H1 (cell line): ENCODE data around the gene NAB1. TPM values are rescaled to one million over a fixed set of nuclear protein-coding genes. Genes with fewer than 3 reads are reported as not detected.

Experiments used
- CTCF ChIA-PET: fragments of 300-600 bp; sonication (Branson Sonifier 250); formaldehyde crosslinking; loops from one replicate; lab custom pipeline; 2021; ENCODE audit not compliant: partially characterized antibody; lab: Charles Lee
- POLR2A ChIA-PET: fragments of 300-600 bp; sonication (Branson Sonifier 250); formaldehyde crosslinking; loops from one replicate; lab custom pipeline; 2021; ENCODE audit warnings: inconsistent platforms; ENCODE audit not compliant: partially characterized antibody; lab: Charles Lee
- DNase-seq, 2 experiments: peaks; one replicate each; pipeline versions ENCODE4 v3.0.0 to v3.0.0-alpha.2; 2010 to 2022; ENCODE audit warnings: low spot score in 2 of 2, low read depth in 1 of 2, mixed read lengths in 1 of 2
- FAIRE-seq: peaks from 2 replicates; lab custom pipeline; 2011; peaks lifted over from hg19 to GRCh38; lab: Jason Lieb, UNC
- H2AFZ ChIP-seq: 2 replicates; pipeline ENCODE4 v1.8.1; 2012; ENCODE audit warnings: low read length, inconsistent platforms
- H2AK5ac ChIP-seq: 2 replicates; pipeline ENCODE4 v1.6.1; 2013; ENCODE audit warnings: low read depth, low read length
- H2BK120ac ChIP-seq: replicated peaks from 2 replicates; pipeline ENCODE3; 2013; ENCODE audit warnings: low read depth, low read length, inconsistent platforms
- H2BK12ac ChIP-seq: 2 replicates; pipeline ENCODE4 v1.6.1; 2013; ENCODE audit warnings: low read depth, low read length
- H2BK15ac ChIP-seq: 2 replicates; pipeline ENCODE4 v1.6.1; 2013; ENCODE audit warnings: low read length
- H2BK20ac ChIP-seq: 2 replicates; pipeline ENCODE4 v1.6.1; 2013; ENCODE audit warnings: low read length
- H2BK5ac ChIP-seq: 2 replicates; pipeline ENCODE4 v1.6.1; 2013; ENCODE audit warnings: low read depth, low read length
- H3K14ac ChIP-seq: 2 replicates; pipeline ENCODE4 v1.6.1; 2013; ENCODE audit warnings: inconsistent platforms; ENCODE audit not compliant: insufficient read length
- H3K18ac ChIP-seq: 2 replicates; pipeline ENCODE4 v1.6.1; 2013; ENCODE audit warnings: low read length; ENCODE audit errors: extremely low read depth
- H3K23ac ChIP-seq: 2 replicates; pipeline ENCODE4 v1.6.1; 2013; ENCODE audit warnings: inconsistent platforms; ENCODE audit not compliant: insufficient read length
- H3K23me2 ChIP-seq: 2 replicates; pipeline ENCODE4 v1.6.1; 2013; ENCODE audit warnings: low read depth, low read length
- H3K27ac ChIP-seq: 2 replicates; pipeline ENCODE4 v1.6.1; 2011; ENCODE audit warnings: low read depth, low read length, inconsistent platforms
- H3K27me3 ChIP-seq, 4 experiments: replicated peaks in 1 of 4; 1 replicate in 1 of 4; 2 replicates in 3 of 4; pipeline versions ENCODE4 v1.6.1 to v1.8.1; 2011 to 2013; ENCODE audit warnings: low read length in 3 of 4, mild to moderate bottlenecking in 3 of 4, inconsistent platforms in 2 of 4, mixed read lengths in 2 of 4, moderate library complexity in 1 of 4; ENCODE audit not compliant: control insufficient read depth in 3 of 4, insufficient read depth in 3 of 4; ENCODE audit errors: extremely low read depth in 1 of 4
- H3K36me3 ChIP-seq, 4 experiments: 2 replicates each; pipeline versions ENCODE4 v1.6.1 to v1.8.1; 2011 to 2013; ENCODE audit warnings: mild to moderate bottlenecking in 4 of 4, low read length in 3 of 4, moderate library complexity in 2 of 4, control low read depth in 1 of 4, inconsistent platforms in 1 of 4; ENCODE audit not compliant: insufficient read depth in 4 of 4, control insufficient read depth in 2 of 4
- H3K4ac ChIP-seq: replicated peaks from 2 replicates; pipeline ENCODE3; 2013; ENCODE audit warnings: low read length, low read depth, mixed read lengths, inconsistent platforms; ENCODE audit not compliant: insufficient read length
- H3K4me1 ChIP-seq, 4 experiments: replicated peaks in 1 of 4; 1 replicate in 1 of 4; 2 replicates in 3 of 4; pipeline versions ENCODE4 v1.6.1 to v1.8.1; 2011 to 2013; ENCODE audit warnings: low read length in 3 of 4, inconsistent platforms in 2 of 4, mixed read lengths in 1 of 4; ENCODE audit not compliant: insufficient read depth in 4 of 4, control insufficient read depth in 3 of 4
- H3K4me2 ChIP-seq, 2 experiments: 2 replicates each; pipeline versions ENCODE4 v1.6.1 to v1.8.1; 2011 to 2013; ENCODE audit warnings: low read depth in 2 of 2, low read length in 2 of 2, control low read depth in 1 of 2, inconsistent platforms in 1 of 2, mild to moderate bottlenecking in 1 of 2; ENCODE audit not compliant: insufficient read depth in 1 of 2
- H3K4me3 ChIP-seq, 4 experiments: fragments of 200-600, 300-600 bp in 1 of 4; sonication (generic), shearing (Covaris generic), sonication (Bioruptor Twin) in 1 of 4; 2 replicates each; pipeline versions ENCODE4 v1.5.1 to v1.8.1; 2011 to 2016; ENCODE audit warnings: low read length in 4 of 4, low read depth in 3 of 4, control low read depth in 2 of 4, inconsistent platforms in 2 of 4, mild to moderate bottlenecking in 2 of 4, mixed read lengths in 1 of 4, moderate library complexity in 1 of 4; ENCODE audit not compliant: insufficient read depth in 2 of 4; ENCODE audit errors: extremely low read depth in 1 of 4
- H3K56ac ChIP-seq: replicated peaks from 2 replicates; pipeline ENCODE3; 2013; ENCODE audit warnings: low read depth, mild to moderate bottlenecking, mixed read lengths, low read length, inconsistent platforms; ENCODE audit not compliant: insufficient read length
- H3K79me1 ChIP-seq: 2 replicates; pipeline ENCODE4 v1.6.1; 2013; ENCODE audit warnings: low read depth, low read length, control low read depth
- H3K79me2 ChIP-seq, 2 experiments: 2 replicates each; pipeline versions ENCODE4 v1.6.1 to v1.8.1; 2012 to 2013; ENCODE audit warnings: low read length in 2 of 2, mild to moderate bottlenecking in 2 of 2, inconsistent platforms in 1 of 2; ENCODE audit not compliant: insufficient read depth in 2 of 2, control insufficient read depth in 1 of 2
- H3K9ac ChIP-seq, 4 experiments: replicated peaks in 1 of 4; 1 replicate in 1 of 4; 2 replicates in 3 of 4; pipeline versions ENCODE4 v1.6.1 to v1.8.1; 2011 to 2013; ENCODE audit warnings: low read depth in 3 of 4, low read length in 3 of 4, control low read depth in 2 of 4, mild to moderate bottlenecking in 2 of 4, moderate library complexity in 2 of 4, inconsistent platforms in 1 of 4; ENCODE audit errors: extremely low read depth in 1 of 4
- H3K9me3 ChIP-seq, 2 experiments: 2 replicates each; pipeline versions ENCODE4 v1.6.1 to v1.8.1; 2012 to 2013; ENCODE audit warnings: mild to moderate bottlenecking in 2 of 2, moderate library complexity in 2 of 2, control low read depth in 1 of 2, inconsistent platforms in 1 of 2, low read depth in 1 of 2, low read length in 1 of 2, mixed read lengths in 1 of 2; ENCODE audit not compliant: insufficient read depth in 2 of 2
- H4K20me1 ChIP-seq, 2 experiments: replicated peaks in 1 of 2; 2 replicates each; pipeline versions ENCODE3 to v1.8.1; 2011 to 2013; ENCODE audit warnings: inconsistent platforms in 2 of 2, low read length in 2 of 2, mild to moderate bottlenecking in 1 of 2; ENCODE audit not compliant: insufficient read depth in 2 of 2, control insufficient read depth in 1 of 2
- H4K5ac ChIP-seq: 2 replicates; pipeline ENCODE4 v1.6.1; 2013; ENCODE audit warnings: low read length, low read depth, mixed read lengths, inconsistent platforms; ENCODE audit not compliant: insufficient read length
- H4K8ac ChIP-seq: 2 replicates; pipeline ENCODE4 v1.8.0; 2013; ENCODE audit warnings: mild to moderate bottlenecking, moderate library complexity, low read length, inconsistent platforms; ENCODE audit not compliant: insufficient read depth; ENCODE audit errors: extremely low read depth
- H4K91ac ChIP-seq: replicated peaks from 2 replicates; pipeline ENCODE3; 2013; ENCODE audit warnings: low read length, mixed read lengths, inconsistent platforms; ENCODE audit not compliant: insufficient read length
- BACH1 ChIP-seq: IDR thresholded peaks from 2 replicates; pipeline ENCODE4 v1.6.1; 2012; ENCODE audit warnings: low read length, improper control_type of control experiment
- BCL11A ChIP-seq, 2 experiments: IDR thresholded peaks; one replicate each; pipeline ENCODE4 v1.6.1; 2011; ENCODE audit warnings: low read depth in 2 of 2, low read length in 2 of 2, mild to moderate bottlenecking in 2 of 2
- BRCA1 ChIP-seq: IDR thresholded peaks from 2 replicates; pipeline ENCODE4 v1.6.1; 2012; ENCODE audit warnings: low read depth, low read length, improper control_type of control experiment
- CBX8 ChIP-seq: fragments of 300-800, 300-1000 bp; sonication (generic); IDR thresholded peaks from 2 replicates; pipeline ENCODE4 v1.7.1; 2016; ENCODE audit warnings: low read depth, low read length, borderline replicate concordance
- CHD2 ChIP-seq: IDR thresholded peaks from 2 replicates; pipeline ENCODE4 v1.6.1; 2012; ENCODE audit warnings: low read length, improper control_type of control experiment
- HDAC2 ChIP-seq, 2 experiments: fragments of 300-600 bp in 1 of 2; sonication (generic) in 1 of 2; IDR thresholded peaks; 2 replicates each; pipeline ENCODE4 v1.6.1; 2011 to 2012; ENCODE audit warnings: low read depth in 2 of 2, low read length in 2 of 2, mild to moderate bottlenecking in 2 of 2, moderate library complexity in 2 of 2, borderline replicate concordance in 1 of 2, inconsistent platforms in 1 of 2
- KDM1A ChIP-seq: fragments of 200-600, 300-600 bp; sonication (generic); IDR thresholded peaks from 2 replicates; pipeline ENCODE4 v1.7.1; 2016; ENCODE audit warnings: mild to moderate bottlenecking, low read length, borderline replicate concordance
- KDM4A ChIP-seq: IDR thresholded peaks from one replicate; pipeline ENCODE4 v1.7.1; 2012; ENCODE audit warnings: low read depth, mild to moderate bottlenecking, moderate library complexity, low read length, inconsistent platforms; ENCODE audit not compliant: severe bottlenecking
- NRF1 ChIP-seq: IDR thresholded peaks from 2 replicates; pipeline ENCODE4 v1.6.1; 2011; ENCODE audit warnings: mild to moderate bottlenecking, low read depth, low read length, improper control_type of control experiment
- PHF8 ChIP-seq: fragments of 200-600 bp; sonication (generic); conservative IDR thresholded peaks from 2 replicates; pipeline ENCODE4 v1.7.1; 2012; ENCODE audit warnings: low read depth, mild to moderate bottlenecking, inconsistent platforms, low read length, moderate library complexity
- SP4 ChIP-seq: IDR thresholded peaks from 2 replicates; pipeline ENCODE4 v1.6.1; 2012; ENCODE audit warnings: low read length, inconsistent platforms
- WGBS, 2 experiments: shearing (Covaris generic) in 1 of 2; methylation state at CpG; one replicate each; pipeline versions ENCODE4 v1.1.6 to v1.1.7; 2013 to 2015; ENCODE audit warnings: low lambda C conversion rate in 2 of 2, mixed read lengths in 2 of 2, inconsistent platforms in 1 of 2, low coverage in 1 of 2, missing lambda C conversion rate in 1 of 2; ENCODE audit not compliant: insufficient replicate concordance in 2 of 2, insufficient coverage in 1 of 2, insufficient read length in 1 of 2; ENCODE audit errors: extremely low coverage in 1 of 2, missing lambda C conversion rate in 1 of 2; 5-methylcytosine and 5-hydroxymethylcytosine counted together
- polyA plus RNA-seq, 7 experiments: library from polyadenylated mRNA; depleted of rRNA in 3 of 7; stranded (reverse) in 5 of 7; unstranded in 2 of 7; fragments of >200 nt in 5 of 7; fragments of 200-250 nt in 2 of 7; gene quantifications; 1 replicate in 5 of 7; 2 replicates in 1 of 7; 4 replicates in 1 of 7; pipeline versions ENCODE4 v1.2.1 to v1.2.3, GENCODE V29; 2011 to 2013; ENCODE audit warnings: missing spikeins in 2 of 7, mixed read lengths in 2 of 7
- total RNA-seq: library from RNA; stranded (reverse); fragmentation: NEBNext Ultra II Directional; extraction: Animal tissue kit (Norgen Biotek cat#: 25700); gene quantifications from 2 replicates; pipeline ENCODE4 v1.2.1, GENCODE V29; 2021

NAB1 gene
- total and polyA plus RNA-seq, 2 of the 8 experiments (the other 6 are each of a cell fraction or from before 2014, with no cell fraction given): 8.5 to 28.6 TPM

DNA sequence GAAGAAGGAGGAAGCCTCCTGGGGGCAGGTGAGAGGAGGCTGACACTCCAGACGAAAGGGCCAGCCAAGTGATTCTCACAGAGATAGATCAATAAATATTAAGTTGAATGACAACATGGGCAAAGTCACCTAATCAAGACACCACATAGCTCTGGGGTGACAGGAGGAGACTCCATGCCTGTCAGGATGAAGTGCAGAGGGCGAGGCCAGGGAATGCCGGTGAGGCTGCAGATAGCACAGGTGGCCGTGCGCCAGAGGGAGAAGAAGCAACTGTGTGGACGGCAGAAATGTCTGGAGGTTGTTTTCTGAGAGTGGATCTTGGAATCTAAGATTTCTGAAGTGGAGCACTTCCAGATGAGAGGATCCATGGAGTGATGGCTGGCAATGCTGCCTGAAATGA is 71.4 kb downstream of the NAB1 start:
- no peak overlapping the region for H3K18ac ChIP-seq
- no peak overlapping the region for H3K9ac ChIP-seq
- no peaks in the 10 kb centered on the region for H3K79me2 ChIP-seq
- FAIRE-seq (no peak), DNase-seq (no peak)
- no peak overlapping the region for H3K4me2 ChIP-seq
- no peak overlapping the region for H3K23ac ChIP-seq
- H3K23me2 ChIP-seq: no peaks in the 10 kb centered on the region; the same call in 1 of the 2 replicates
- no peak overlapping the region for H2AK5ac ChIP-seq
- H4K5ac ChIP-seq: no peak overlapping the region
- H3K4me1 ChIP-seq: no peaks in the 10 kb centered on the region
- H3K56ac ChIP-seq: no peak overlapping the region
- H3K9me3 ChIP-seq: no peaks in the 10 kb centered on the region
- ChIA-PET CTCF (no interaction called here), POLR2A (no interaction called here)
- H3K79me1 ChIP-seq: no peaks in the 10 kb centered on the region
- H3K14ac ChIP-seq: no peak overlapping the region
- H2BK5ac ChIP-seq: no peak overlapping the region
- no peak overlapping the region for H4K91ac ChIP-seq
- H3K27ac ChIP-seq: no peak overlapping the region
- H2BK12ac ChIP-seq: no peak overlapping the region
- 86% methylated on average over 6 of the region's 6 CpGs; no CpG with 5 or more reads in 1 of the 2 experiments for WGBS, 2 experiments
- H2BK15ac ChIP-seq: no peak overlapping the region
- H3K36me3 ChIP-seq: no peaks in the 10 kb centered on the region
- TF ChIP-seq CHD2 (no peak), NRF1 (no peak), BRCA1 (no peak), SP4 (no peak), KDM1A (no peak), KDM4A (no peak), HDAC2 (IDR thresholded peaks at IDR 0.05; ENCODE audit: borderline replicate concordance in 1 of 2, low read depth in 2 of 2, low read length in 2 of 2) (no peak), CBX8 (no peak), BACH1 (no peak), BCL11A (IDR thresholded peaks at IDR 0.05; ENCODE audit: low read depth in 2 of 2, low read length in 2 of 2) (no peak), PHF8 (no peak)
- TF ChIP-seq, all 59 proteins: peak for 0
- no peak overlapping the region for H4K8ac ChIP-seq
- no peak overlapping the region for H2BK20ac ChIP-seq
- H3K4ac ChIP-seq: no peak overlapping the region
- H3K4me3 ChIP-seq: no peak overlapping the region
- H3K27me3 ChIP-seq: no peaks in the 10 kb centered on the region
- H4K20me1 ChIP-seq: no peaks in the 10 kb centered on the region
- no peak overlapping the region for H2AFZ ChIP-seq
- no peak overlapping the region for H2BK120ac ChIP-seq
